GM23338 (cell line): ENCODE results near the gene NCOR2.

ENCODE experiments used
- CREB1 ChIP-seq: fragments of 250-450 bp; sonication (Bioruptor Pico); IDR thresholded peaks from 2 replicates; pipeline ENCODE4 v1.5.0; 2020; ENCODE audit warnings: low read depth, mild to moderate bottlenecking, moderate library complexity
- ETS1 ChIP-seq: IDR thresholded peaks from 2 replicates; pipeline ENCODE4 v1.6.1; 2016; ENCODE audit warnings: antibody characterized with exemption
- EZH2 ChIP-seq: fragments of 200-600 bp; sonication (generic); IDR thresholded peaks from one replicate; pipeline ENCODE4 v1.8.0; 2017; ENCODE audit warnings: antibody characterized with exemption, mild to moderate bottlenecking, low read depth; ENCODE audit not compliant: unreplicated experiment
- EZH2phosphoT487 ChIP-seq: fragments of 200-600 bp; sonication (generic); IDR thresholded peaks from one replicate; pipeline ENCODE4 v1.8.1; 2018; ENCODE audit warnings: antibody characterized with exemption; ENCODE audit not compliant: unreplicated experiment
- JUNB ChIP-seq: IDR thresholded peaks from one replicate; pipeline ENCODE4 v1.6.1; 2016; ENCODE audit warnings: antibody characterized with exemption; ENCODE audit not compliant: unreplicated experiment
- NANOG ChIP-seq: IDR thresholded peaks from 2 replicates; pipeline ENCODE4 v1.6.1; 2016; ENCODE audit warnings: antibody characterized with exemption, borderline replicate concordance
- POLR2AphosphoS5 ChIP-seq: IDR thresholded peaks from 2 replicates; pipeline ENCODE4 v1.6.1; 2016; ENCODE audit warnings: antibody characterized with exemption, low read depth
- REST ChIP-seq: IDR thresholded peaks from one replicate; pipeline ENCODE4 v1.6.1; 2018; ENCODE audit warnings: antibody characterized with exemption; ENCODE audit not compliant: unreplicated experiment
- STAT1 ChIP-seq: IDR thresholded peaks from one replicate; pipeline ENCODE4 v1.6.1; 2016; ENCODE audit warnings: antibody characterized with exemption; ENCODE audit not compliant: unreplicated experiment
- ZNF114 ChIP-seq: fragments of 250-450 bp; sonication (Bioruptor Pico); IDR thresholded peaks from 2 replicates; pipeline ENCODE4 v1.5.0; 2020; ENCODE audit warnings: mild to moderate bottlenecking, moderate library complexity
- ZNF331 ChIP-seq: fragments of 250-450 bp; sonication (Bioruptor Pico); IDR thresholded peaks from 2 replicates; pipeline ENCODE4 v1.5.0; 2020; ENCODE audit warnings: low read depth, mild to moderate bottlenecking, moderate library complexity
- TF ChIP-seq, protein P1 (sequence below), 2 experiments: fragments of 200-600 bp in 1 of 2; sonication (generic) in 1 of 2; conservative IDR thresholded peaks; 2 replicates each; pipeline versions ENCODE4 v1.5.1 to v1.6.1; 2016 to 2017; ENCODE audit warnings: antibody characterized with exemption in 2 of 2, low read depth in 2 of 2, mild to moderate bottlenecking in 2 of 2, moderate library complexity in 1 of 2
- TF ChIP-seq, protein P2 (sequence below): fragments of 250-450 bp; sonication (Bioruptor Pico); IDR thresholded peaks from 2 replicates; pipeline ENCODE4 v1.5.0; 2020; ENCODE audit warnings: mild to moderate bottlenecking, moderate library complexity

GRCh38 chr12:124565656-124566160 lies 1.7 kb downstream of the NCOR2 start:
- TF ChIP-seq EZH2 (no peak), NANOG (no peak), POLR2AphosphoS5 (no peak), REST (no peak), ZNF331 (CRISPR knock-in tag) (no peak), CREB1 (no peak), JUNB (no peak), ZNF114 (no peak), EZH2phosphoT487 (no peak), STAT1 (no peak), ETS1 (no peak)
- TF ChIP-seq, protein P1, sequence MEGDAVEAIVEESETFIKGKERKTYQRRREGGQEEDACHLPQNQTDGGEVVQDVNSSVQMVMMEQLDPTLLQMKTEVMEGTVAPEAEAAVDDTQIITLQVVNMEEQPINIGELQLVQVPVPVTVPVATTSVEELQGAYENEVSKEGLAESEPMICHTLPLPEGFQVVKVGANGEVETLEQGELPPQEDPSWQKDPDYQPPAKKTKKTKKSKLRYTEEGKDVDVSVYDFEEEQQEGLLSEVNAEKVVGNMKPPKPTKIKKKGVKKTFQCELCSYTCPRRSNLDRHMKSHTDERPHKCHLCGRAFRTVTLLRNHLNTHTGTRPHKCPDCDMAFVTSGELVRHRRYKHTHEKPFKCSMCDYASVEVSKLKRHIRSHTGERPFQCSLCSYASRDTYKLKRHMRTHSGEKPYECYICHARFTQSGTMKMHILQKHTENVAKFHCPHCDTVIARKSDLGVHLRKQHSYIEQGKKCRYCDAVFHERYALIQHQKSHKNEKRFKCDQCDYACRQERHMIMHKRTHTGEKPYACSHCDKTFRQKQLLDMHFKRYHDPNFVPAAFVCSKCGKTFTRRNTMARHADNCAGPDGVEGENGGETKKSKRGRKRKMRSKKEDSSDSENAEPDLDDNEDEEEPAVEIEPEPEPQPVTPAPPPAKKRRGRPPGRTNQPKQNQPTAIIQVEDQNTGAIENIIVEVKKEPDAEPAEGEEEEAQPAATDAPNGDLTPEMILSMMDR (conservative IDR thresholded peaks at IDR 0.05; ENCODE audit: low read depth in 2 of 2) = no peak
- TF ChIP-seq, protein P2, sequence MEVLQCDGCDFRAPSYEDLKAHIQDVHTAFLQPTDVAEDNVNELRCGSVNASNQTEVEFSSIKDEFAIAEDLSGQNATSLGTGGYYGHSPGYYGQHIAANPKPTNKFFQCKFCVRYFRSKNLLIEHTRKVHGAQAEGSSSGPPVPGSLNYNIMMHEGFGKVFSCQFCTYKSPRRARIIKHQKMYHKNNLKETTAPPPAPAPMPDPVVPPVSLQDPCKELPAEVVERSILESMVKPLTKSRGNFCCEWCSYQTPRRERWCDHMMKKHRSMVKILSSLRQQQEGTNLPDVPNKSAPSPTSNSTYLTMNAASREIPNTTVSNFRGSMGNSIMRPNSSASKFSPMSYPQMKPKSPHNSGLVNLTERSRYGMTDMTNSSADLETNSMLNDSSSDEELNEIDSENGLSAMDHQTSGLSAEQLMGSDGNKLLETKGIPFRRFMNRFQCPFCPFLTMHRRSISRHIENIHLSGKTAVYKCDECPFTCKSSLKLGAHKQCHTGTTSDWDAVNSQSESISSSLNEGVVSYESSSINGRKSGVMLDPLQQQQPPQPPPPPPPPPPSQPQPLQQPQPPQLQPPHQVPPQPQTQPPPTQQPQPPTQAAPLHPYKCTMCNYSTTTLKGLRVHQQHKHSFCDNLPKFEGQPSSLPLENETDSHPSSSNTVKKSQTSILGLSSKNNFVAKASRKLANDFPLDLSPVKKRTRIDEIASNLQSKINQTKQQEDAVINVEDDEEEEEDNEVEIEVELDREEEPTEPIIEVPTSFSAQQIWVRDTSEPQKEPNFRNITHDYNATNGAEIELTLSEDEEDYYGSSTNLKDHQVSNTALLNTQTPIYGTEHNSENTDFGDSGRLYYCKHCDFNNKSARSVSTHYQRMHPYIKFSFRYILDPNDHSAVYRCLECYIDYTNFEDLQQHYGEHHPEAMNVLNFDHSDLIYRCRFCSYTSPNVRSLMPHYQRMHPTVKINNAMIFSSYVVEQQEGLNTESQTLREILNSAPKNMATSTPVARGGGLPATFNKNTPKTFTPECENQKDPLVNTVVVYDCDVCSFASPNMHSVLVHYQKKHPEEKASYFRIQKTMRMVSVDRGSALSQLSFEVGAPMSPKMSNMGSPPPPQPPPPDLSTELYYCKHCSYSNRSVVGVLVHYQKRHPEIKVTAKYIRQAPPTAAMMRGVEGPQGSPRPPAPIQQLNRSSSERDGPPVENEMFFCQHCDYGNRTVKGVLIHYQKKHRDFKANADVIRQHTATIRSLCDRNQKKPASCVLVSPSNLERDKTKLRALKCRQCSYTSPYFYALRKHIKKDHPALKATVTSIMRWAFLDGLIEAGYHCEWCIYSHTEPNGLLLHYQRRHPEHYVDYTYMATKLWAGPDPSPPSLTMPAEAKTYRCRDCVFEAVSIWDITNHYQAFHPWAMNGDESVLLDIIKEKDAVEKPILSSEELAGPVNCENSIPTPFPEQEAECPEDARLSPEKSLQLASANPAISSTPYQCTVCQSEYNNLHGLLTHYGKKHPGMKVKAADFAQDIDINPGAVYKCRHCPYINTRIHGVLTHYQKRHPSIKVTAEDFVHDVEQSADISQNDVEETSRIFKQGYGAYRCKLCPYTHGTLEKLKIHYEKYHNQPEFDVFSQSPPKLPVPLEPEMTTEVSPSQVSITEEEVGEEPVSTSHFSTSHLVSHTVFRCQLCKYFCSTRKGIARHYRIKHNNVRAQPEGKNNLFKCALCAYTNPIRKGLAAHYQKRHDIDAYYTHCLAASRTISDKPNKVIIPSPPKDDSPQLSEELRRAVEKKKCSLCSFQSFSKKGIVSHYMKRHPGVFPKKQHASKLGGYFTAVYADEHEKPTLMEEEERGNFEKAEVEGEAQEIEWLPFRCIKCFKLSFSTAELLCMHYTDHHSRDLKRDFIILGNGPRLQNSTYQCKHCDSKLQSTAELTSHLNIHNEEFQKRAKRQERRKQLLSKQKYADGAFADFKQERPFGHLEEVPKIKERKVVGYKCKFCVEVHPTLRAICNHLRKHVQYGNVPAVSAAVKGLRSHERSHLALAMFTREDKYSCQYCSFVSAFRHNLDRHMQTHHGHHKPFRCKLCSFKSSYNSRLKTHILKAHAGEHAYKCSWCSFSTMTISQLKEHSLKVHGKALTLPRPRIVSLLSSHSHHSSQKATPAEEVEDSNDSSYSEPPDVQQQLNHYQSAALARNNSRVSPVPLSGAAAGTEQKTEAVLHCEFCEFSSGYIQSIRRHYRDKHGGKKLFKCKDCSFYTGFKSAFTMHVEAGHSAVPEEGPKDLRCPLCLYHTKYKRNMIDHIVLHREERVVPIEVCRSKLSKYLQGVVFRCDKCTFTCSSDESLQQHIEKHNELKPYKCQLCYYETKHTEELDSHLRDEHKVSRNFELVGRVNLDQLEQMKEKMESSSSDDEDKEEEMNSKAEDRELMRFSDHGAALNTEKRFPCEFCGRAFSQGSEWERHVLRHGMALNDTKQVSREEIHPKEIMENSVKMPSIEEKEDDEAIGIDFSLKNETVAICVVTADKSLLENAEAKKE (CRISPR knock-in tag) = no peak
